Gastroesophageal sphincter (tissue), 3 donors: Measurements from ENCODE around the gene GSC.

Experiments
- CTCF ChIP-seq, 4 experiments: fragments of 200-600 bp in 2 of 4; fragments of 450-650 bp in 2 of 4; sonication (generic) in 1 of 4; IDR thresholded peaks; one replicate each; pipeline ENCODE4 v1.5.1; 2017 to 2019; ENCODE audit warnings: antibody characterized with exemption in 4 of 4, mild to moderate bottlenecking in 2 of 4, moderate library complexity in 2 of 4
- POLR2A ChIP-seq, 2 donors: fragments of 450-650 bp; IDR thresholded peaks; one replicate each; pipeline ENCODE4 v1.6.1; 2017; ENCODE audit warnings: antibody characterized with exemption in 2 of 2, mild to moderate bottlenecking in 2 of 2, moderate library complexity in 1 of 2

GRCh38 chr14:94774344-94775090 lies 4.6 kb upstream of the GSC start:
- TF ChIP-seq CTCF (IDR thresholded peaks at IDR 0.05) (no peak), POLR2A (IDR thresholded peaks at IDR 0.05) (no peak)
